22Rv1 (cell line): ENCODE results near the gene ALG5.

Experiments
- H3K27ac ChIP-seq: fragments of 450-650 bp; 2 replicates; pipeline ENCODE4 v1.5.1; 2017
- CTCF ChIP-seq: fragments of 450-650 bp; IDR thresholded peaks from 2 replicates; pipeline ENCODE4 v1.5.1; 2017; ENCODE audit warnings: mild to moderate bottlenecking
- ZFX ChIP-seq: fragments of 450-650 bp; IDR thresholded peaks from 2 replicates; pipeline ENCODE4 v1.6.1; 2017; ENCODE audit warnings: antibody characterized with exemption, borderline replicate concordance

The ALG5 gene

GRCh38 chr13:36920616-36921185, 78.4 kb downstream of the ALG5 start:
- peak overlapping the region; percentile 86 for H3K27ac ChIP-seq

GRCh38 chr13:36919833-36920615, 79.1 kb downstream of the ALG5 start, which contains the start of gene SMAD9:
Gene SMAD9 (minus strand): TSS chr13:36920238. CDS start chr13:36879689, 40,549 bp downstream.
- peak within 1 kb of the TSS; percentile 86 for H3K27ac ChIP-seq
- TF ChIP-seq CTCF (no peak), ZFX (no peak)

More at GRCh38 chr13:36920616-36921185, 78.4 kb downstream of the ALG5 start:
- TF ChIP-seq CTCF, result no peak
- no peak for TF ChIP-seq ZFX

- TF ChIP-seq CTCF (no peak), ZFX (no peak)
- H3K27ac ChIP-seq, result peak overlapping the region; percentile 86
Measured at GRCh38 chr13:36919171-36919832, 79.8 kb downstream of the ALG5 start.

- peak overlapping the region; percentile 86 for H3K27ac ChIP-seq
- TF ChIP-seq CTCF, result no peak
- TF ChIP-seq ZFX, result no peak
Measured at GRCh38 chr13:36918246-36919131, 80.7 kb downstream of the ALG5 start.

- H3K27ac ChIP-seq, result 0 out of 2 replicates have a peak overlapping the region, but pooled peaks have one; percentile 86
- no peak for TF ChIP-seq CTCF
- TF ChIP-seq ZFX, result no peak
Measured at GRCh38 chr13:36917311-36917710, 81.8 kb downstream of the ALG5 start.

GRCh38 chr13:36915896-36916640, 83.1 kb downstream of the ALG5 start:
- no peak overlapping the region for H3K27ac ChIP-seq
- no peak for TF ChIP-seq CTCF
